ENCODE data around the gene XRCC3. TPM values are rescaled to one million over a fixed set of nuclear protein-coding genes. Genes with fewer than 3 reads are reported as not detected.

The XRCC3 gene
- total RNA-seq, 4 donors from 2014 or later = 0.59 to 14.4 (median 5.2) TPM

GRCh38 chr14:103688906-103689902 lies 26.0 kb downstream of the XRCC3 start:
- H3K36me3 ChIP-seq = no peaks in the 10 kb centered on the region
- TF ChIP-seq POLR2A (IDR thresholded peaks at IDR 0.05) (no peak), CTCF (IDR thresholded peaks at IDR 0.05) (no peak)
- H3K27ac ChIP-seq = no peak overlapping the region
- no peak overlapping the region for H3K4me3 ChIP-seq
- intact Hi-C loops (cut with DNase I; ENCODE audit: low total_unique reads) = no loop called here
- H3K4me1 ChIP-seq = no peaks in the 10 kb centered on the region
- H3K27me3 ChIP-seq = no peaks in the 10 kb centered on the region
- DNase-seq = no peak
- no peaks in the 10 kb centered on the region for H3K9me3 ChIP-seq

GRCh38 chr14:103688441-103688840 lies 26.8 kb downstream of the XRCC3 start:
- no peak for TF ChIP-seq CTCF (IDR thresholded peaks at IDR 0.05)
- TF ChIP-seq POLR2A (IDR thresholded peaks at IDR 0.05) = no peak
- Histone ChIP-seq H3K9me3 (no peaks in the 10 kb centered on the region), H3K36me3 (no peaks in the 10 kb centered on the region), H3K4me3 (no peak overlapping the region), H3K4me1 (no peaks in the 10 kb centered on the region), H3K27me3 (no peaks in the 10 kb centered on the region), H3K27ac (no peak overlapping the region)
- intact Hi-C loops (cut with DNase I; ENCODE audit: low total_unique reads) = no loop called here
- no peak for DNase-seq

- no peak for DNase-seq
- no peaks in the 10 kb centered on the region for H3K9me3 ChIP-seq
- intact Hi-C loops (cut with DNase I; ENCODE audit: low total_unique reads) = no loop called here
- no peak overlapping the region for H3K4me3 ChIP-seq
- no peak overlapping the region for H3K27ac ChIP-seq
- no peaks in the 10 kb centered on the region for H3K27me3 ChIP-seq
- no peaks in the 10 kb centered on the region for H3K36me3 ChIP-seq
- no peak for TF ChIP-seq CTCF (IDR thresholded peaks at IDR 0.05)
- no peak for TF ChIP-seq POLR2A (IDR thresholded peaks at IDR 0.05)
- H3K4me1 ChIP-seq = no peaks in the 10 kb centered on the region
These were observed 27.5 kb downstream of the XRCC3 start for GRCh38 chr14:103687712-103688111.

GRCh38 chr14:103686831-103687485 lies 28.3 kb downstream of the XRCC3 start:
- Histone ChIP-seq H3K4me3 (no peak overlapping the region), H3K27ac (no peak overlapping the region), H3K27me3 (no peaks in the 10 kb centered on the region), H3K4me1 (no peaks in the 10 kb centered on the region), H3K9me3 (no peaks in the 10 kb centered on the region), H3K36me3 (no peaks in the 10 kb centered on the region)
- TF ChIP-seq POLR2A (IDR thresholded peaks at IDR 0.05) = no peak
- TF ChIP-seq CTCF (IDR thresholded peaks at IDR 0.05) = no peak
- intact Hi-C loops (cut with DNase I; ENCODE audit: low total_unique reads) = no loop called here
- DNase-seq = no peak
